OCI-LY1 (cell line): ENCODE measurements around the gene TLDC2.

Source experiments
- H2AFZ ChIP-seq: fragments of 200-600 bp; sonication (generic), shearing (Covaris generic); 2 replicates; pipeline ENCODE4 v1.6.0; 2014; ENCODE audit warnings: antibody characterized with exemption, mild to moderate bottlenecking, low read length
- H3F3A ChIP-seq: fragments of 200-600 bp; sonication (generic), shearing (Covaris generic); 2 replicates; pipeline ENCODE4 v1.6.0; 2014; ENCODE audit warnings: mild to moderate bottlenecking, antibody characterized with exemption, low read length, moderate library complexity; ENCODE audit not compliant: insufficient read depth
- H3K27ac ChIP-seq: fragments of 200-600 bp; sonication (generic); 2 replicates; pipeline ENCODE4 v1.5.1; 2014; ENCODE audit warnings: low read length, mixed run types, mild to moderate bottlenecking, low read depth; ENCODE audit not compliant: poor library complexity, severe bottlenecking
- H3K27me3 ChIP-seq: fragments of 200-600 bp; sonication (generic); 2 replicates; pipeline ENCODE4 v1.6.0; 2014; ENCODE audit warnings: antibody characterized with exemption, mild to moderate bottlenecking, low read length, moderate library complexity; ENCODE audit not compliant: insufficient read depth
- H3K36me3 ChIP-seq: fragments of 200-600 bp; sonication (generic); 2 replicates; pipeline ENCODE4 v1.6.1; 2014; ENCODE audit warnings: mild to moderate bottlenecking, antibody characterized with exemption, low read length, moderate library complexity, mixed read lengths; ENCODE audit not compliant: insufficient read depth
- H3K4me1 ChIP-seq: fragments of 200-600 bp; sonication (generic); 2 replicates; pipeline ENCODE4 v1.5.1; 2014; ENCODE audit warnings: mild to moderate bottlenecking, low read length, moderate library complexity; ENCODE audit not compliant: insufficient read depth, severe bottlenecking
- H3K4me2 ChIP-seq: fragments of 200-600 bp; sonication (generic), shearing (Covaris generic); 2 replicates; pipeline ENCODE4 v1.6.1; 2014; ENCODE audit warnings: low read length
- H3K4me3 ChIP-seq: fragments of 200-600 bp; sonication (generic); 2 replicates; pipeline ENCODE4 v1.5.1; 2014; ENCODE audit warnings: low read length, low read depth, mild to moderate bottlenecking, mixed read lengths; ENCODE audit not compliant: poor library complexity, severe bottlenecking
- H3K79me2 ChIP-seq: fragments of 200-600 bp; shearing (Covaris generic); 2 replicates; pipeline ENCODE4 v1.6.1; 2016; ENCODE audit warnings: mixed run types, low read length, mixed read lengths; ENCODE audit not compliant: insufficient read depth
- H3K9ac ChIP-seq: fragments of 200-600 bp; sonication (generic), shearing (Covaris generic); 2 replicates; pipeline ENCODE4 v1.6.1; 2014; ENCODE audit warnings: mild to moderate bottlenecking, low read length, mixed read lengths
- H3K9me2 ChIP-seq: fragments of 200-600 bp; sonication (generic), shearing (Covaris generic); 2 replicates; pipeline ENCODE4 v1.6.1; 2014; ENCODE audit warnings: low read depth, mild to moderate bottlenecking, low read length, mixed read lengths
- H3K9me3 ChIP-seq: fragments of 200-600 bp; shearing (Covaris generic); 2 replicates; pipeline ENCODE4 v1.6.1; 2014; ENCODE audit warnings: low read length, mixed read lengths
- H4K20me1 ChIP-seq: fragments of 200-600 bp; sonication (generic), shearing (Covaris generic); 2 replicates; pipeline ENCODE4 v1.6.0; 2016; ENCODE audit warnings: mild to moderate bottlenecking, low read length; ENCODE audit not compliant: insufficient read depth
- CTCF ChIP-seq: fragments of 200-600 bp; sonication (generic), shearing (Covaris generic); IDR thresholded peaks from 2 replicates; pipeline ENCODE4 v1.5.1; 2017; ENCODE audit warnings: mild to moderate bottlenecking, antibody characterized with exemption, low read length, moderate library complexity, mixed read lengths
- EZH2 ChIP-seq: fragments of 200-600 bp; sonication (generic), shearing (Covaris generic); IDR thresholded peaks from 2 replicates; pipeline ENCODE4 v1.8.0; 2017; ENCODE audit warnings: borderline replicate concordance, mixed run types, mild to moderate bottlenecking, antibody characterized with exemption, low read length, moderate library complexity, mixed read lengths

The TLDC2 gene

DNA sequence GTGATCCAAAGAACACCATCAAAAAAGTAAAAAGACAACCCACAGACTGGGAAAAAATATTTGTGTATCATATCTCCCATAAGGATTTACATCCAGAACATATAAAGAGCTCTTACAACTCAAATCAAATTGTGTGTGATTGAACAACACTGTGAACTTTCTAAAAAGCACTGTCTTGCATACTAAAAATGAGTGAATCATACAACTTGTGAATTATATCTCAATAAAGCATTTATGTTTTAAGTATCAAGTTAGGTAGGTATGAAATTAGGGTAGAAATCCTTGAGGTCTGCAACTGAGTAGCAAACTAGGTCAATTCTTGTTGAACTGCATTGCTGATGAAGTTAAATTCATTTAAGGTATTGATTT is 61.4 kb downstream of the TLDC2 start:
- H4K20me1 ChIP-seq = no peaks in the 10 kb centered on the region
- no peaks in the 10 kb centered on the region for H3K79me2 ChIP-seq
- no peak overlapping the region for H2AFZ ChIP-seq
- H3K9ac ChIP-seq = no peak overlapping the region
- H3K27ac ChIP-seq = no peak overlapping the region
- no peaks in the 10 kb centered on the region for H3K27me3 ChIP-seq
- H3K36me3 ChIP-seq = peaks cover 23% of the 10 kb centered on the region
- TF ChIP-seq CTCF (no peak), EZH2 (no peak)
- H3K9me2 ChIP-seq = no peaks in the 10 kb centered on the region
- H3K4me2 ChIP-seq = no peak overlapping the region
- H3K9me3 ChIP-seq = no peaks in the 10 kb centered on the region
- H3K4me3 ChIP-seq = no peak overlapping the region
- no peaks in the 10 kb centered on the region for H3K4me1 ChIP-seq
- H3F3A ChIP-seq = 0 out of 2 replicates have a peak, but pooled peaks cover 3% of the 10 kb centered on the region

- no peaks in the 10 kb centered on the region for H3K9me2 ChIP-seq
- no peaks in the 10 kb centered on the region for H3K9me3 ChIP-seq
- H3K27me3 ChIP-seq = no peaks in the 10 kb centered on the region
- no peak overlapping the region for H3K4me3 ChIP-seq
- H3F3A ChIP-seq = 0 out of 2 replicates have a peak, but pooled peaks cover 3% of the 10 kb centered on the region
- H3K36me3 ChIP-seq = peaks cover 37% of the 10 kb centered on the region; the same call in 1 of the 2 replicates
- no peaks in the 10 kb centered on the region for H4K20me1 ChIP-seq
- H3K79me2 ChIP-seq = no peaks in the 10 kb centered on the region
- H3K9ac ChIP-seq = no peak overlapping the region
- H2AFZ ChIP-seq = no peak overlapping the region
- TF ChIP-seq EZH2 (no peak), CTCF (no peak)
- no peak overlapping the region for H3K4me2 ChIP-seq
- H3K4me1 ChIP-seq = no peaks in the 10 kb centered on the region
- H3K27ac ChIP-seq = no peak overlapping the region
Observed at GRCh38 chr20:36941401-36941835, 65.5 kb downstream of the TLDC2 start.
